ENCODE results near the gene LEMD2.

The LEMD2 gene

DNA sequence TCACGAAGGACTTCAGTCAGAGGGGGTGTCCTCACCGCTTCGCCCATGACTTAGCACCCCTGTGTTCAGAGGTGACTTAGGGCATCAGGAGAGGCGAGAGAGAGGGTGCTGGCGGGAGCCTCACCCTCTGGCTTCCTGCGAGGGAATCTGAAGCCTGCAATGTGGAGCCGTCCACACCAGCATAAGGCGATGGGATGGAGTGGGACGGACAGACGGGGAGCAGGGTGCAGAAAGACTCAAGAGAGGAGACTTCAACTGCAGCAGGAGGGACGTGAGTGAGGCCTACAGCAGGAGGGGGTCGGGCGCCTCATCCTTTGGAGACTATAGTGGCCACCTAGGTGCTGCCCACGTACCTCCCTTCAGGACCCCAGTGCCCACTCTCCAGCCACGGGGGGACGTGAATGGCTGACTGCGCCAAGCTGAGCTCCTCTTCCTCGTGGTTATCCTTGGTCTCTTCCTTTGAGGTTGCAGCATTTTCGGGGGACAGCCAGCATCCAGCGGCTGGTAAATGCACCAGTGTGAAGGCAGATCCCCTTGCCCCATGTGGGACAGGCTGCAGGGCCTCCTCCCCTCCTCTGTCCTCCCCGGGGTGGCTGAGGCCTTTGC, 41.8 kb upstream of the LEMD2 start:
- no peak for DNase-seq (ENCODE audit: extremely low read depth, insufficient read length)
- Histone ChIP-seq H3K36me3 (ENCODE audit: control insufficient read depth, insufficient read depth, low read length) (no peaks in the 10 kb centered on the region), H3K4me3 (replicated peaks; ENCODE audit: low read depth, low read length) (no peak overlapping the region), H3K27me3 (replicated peaks; ENCODE audit: control insufficient read depth, insufficient read depth, low read length) (no peaks in the 10 kb centered on the region; the same call in 1 of the 2 replicates)
- TF ChIP-seq, protein P1, sequence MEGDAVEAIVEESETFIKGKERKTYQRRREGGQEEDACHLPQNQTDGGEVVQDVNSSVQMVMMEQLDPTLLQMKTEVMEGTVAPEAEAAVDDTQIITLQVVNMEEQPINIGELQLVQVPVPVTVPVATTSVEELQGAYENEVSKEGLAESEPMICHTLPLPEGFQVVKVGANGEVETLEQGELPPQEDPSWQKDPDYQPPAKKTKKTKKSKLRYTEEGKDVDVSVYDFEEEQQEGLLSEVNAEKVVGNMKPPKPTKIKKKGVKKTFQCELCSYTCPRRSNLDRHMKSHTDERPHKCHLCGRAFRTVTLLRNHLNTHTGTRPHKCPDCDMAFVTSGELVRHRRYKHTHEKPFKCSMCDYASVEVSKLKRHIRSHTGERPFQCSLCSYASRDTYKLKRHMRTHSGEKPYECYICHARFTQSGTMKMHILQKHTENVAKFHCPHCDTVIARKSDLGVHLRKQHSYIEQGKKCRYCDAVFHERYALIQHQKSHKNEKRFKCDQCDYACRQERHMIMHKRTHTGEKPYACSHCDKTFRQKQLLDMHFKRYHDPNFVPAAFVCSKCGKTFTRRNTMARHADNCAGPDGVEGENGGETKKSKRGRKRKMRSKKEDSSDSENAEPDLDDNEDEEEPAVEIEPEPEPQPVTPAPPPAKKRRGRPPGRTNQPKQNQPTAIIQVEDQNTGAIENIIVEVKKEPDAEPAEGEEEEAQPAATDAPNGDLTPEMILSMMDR (IDR thresholded peaks at IDR 0.05; ENCODE audit: insufficient read depth, low read length, poor library complexity, severe bottlenecking), result no peak

DNA sequence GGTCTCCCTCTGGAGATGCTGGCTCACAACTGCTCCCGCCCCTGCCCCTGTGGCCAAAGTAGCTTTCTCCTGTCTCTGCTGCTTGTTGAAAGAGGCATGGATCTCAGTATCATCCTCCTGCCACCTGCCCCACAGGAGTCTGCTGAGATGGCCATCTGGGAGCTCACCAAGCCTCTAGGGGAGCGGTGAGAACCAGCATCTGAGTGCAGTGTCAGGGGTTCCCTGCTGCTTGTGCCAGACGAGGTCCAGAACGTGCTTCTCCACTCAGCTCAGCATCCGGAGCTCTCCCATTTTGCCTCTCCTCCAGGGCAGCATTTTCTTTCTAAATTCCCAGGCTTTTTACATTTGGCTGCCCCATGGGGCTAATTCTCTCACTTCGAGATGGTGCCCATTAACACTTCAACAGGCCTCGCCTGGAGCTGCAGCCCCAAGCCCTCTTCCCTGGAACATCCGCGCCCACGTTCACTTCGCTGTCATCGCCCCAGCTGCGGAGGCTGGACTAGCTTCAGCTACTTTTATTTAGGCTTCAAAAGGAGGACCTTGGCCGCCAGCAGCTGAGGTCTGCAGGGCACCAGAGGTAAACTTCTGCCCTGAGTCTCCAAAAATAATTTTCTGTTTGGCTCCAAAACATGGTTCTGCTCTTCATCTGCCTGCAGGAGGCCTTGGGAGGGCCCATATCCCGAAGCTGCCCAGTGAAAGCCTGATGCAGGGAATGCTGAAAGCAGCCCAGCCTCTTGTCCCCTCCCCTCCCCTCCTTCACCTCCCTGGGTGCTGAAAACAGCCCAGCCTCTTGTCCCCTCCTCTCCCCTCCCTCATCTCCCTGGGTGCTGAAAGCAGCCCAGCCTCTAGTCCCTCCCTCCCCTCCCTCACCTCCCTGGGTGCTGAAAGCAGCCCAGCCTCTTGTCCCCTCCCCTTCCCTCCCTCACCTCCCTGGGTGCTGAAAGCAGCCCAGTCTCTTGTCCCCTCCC, 40.1 kb upstream of the LEMD2 start:
- Histone ChIP-seq H3K27me3 (replicated peaks; ENCODE audit: control insufficient read depth, insufficient read depth, low read length) (no peaks in the 10 kb centered on the region; the same call in 1 of the 2 replicates), H3K36me3 (ENCODE audit: control insufficient read depth, insufficient read depth, low read length) (no peaks in the 10 kb centered on the region), H3K4me3 (replicated peaks; ENCODE audit: low read depth, low read length) (no peak overlapping the region)
- TF ChIP-seq, protein P1 (IDR thresholded peaks at IDR 0.05; ENCODE audit: insufficient read depth, low read length, poor library complexity, severe bottlenecking), result no peak
- no peak for DNase-seq (ENCODE audit: extremely low read depth, insufficient read length)

DNA sequence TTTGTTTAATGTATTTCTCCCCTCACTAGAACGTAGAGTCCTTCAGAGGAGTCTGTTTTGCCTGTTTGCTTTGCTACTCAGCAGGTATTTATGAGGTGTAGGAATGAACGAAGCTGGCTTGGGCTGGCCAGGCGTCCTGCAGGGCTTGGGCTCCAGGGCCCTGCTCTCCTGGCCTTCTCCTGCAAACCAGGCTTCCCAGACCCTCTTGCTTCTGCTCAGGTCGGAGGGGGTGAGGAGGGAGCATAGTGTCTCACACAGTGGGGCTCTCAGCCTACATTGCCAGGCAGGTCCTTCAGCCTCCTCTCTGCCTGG, 39.5 kb upstream of the LEMD2 start:
- TF ChIP-seq, protein P1 (IDR thresholded peaks at IDR 0.05; ENCODE audit: insufficient read depth, low read length, poor library complexity, severe bottlenecking), result no peak
- no peak overlapping the region for H3K4me3 ChIP-seq (replicated peaks; ENCODE audit: low read depth, low read length)
- no peaks in the 10 kb centered on the region for H3K36me3 ChIP-seq (ENCODE audit: control insufficient read depth, insufficient read depth, low read length)
- DNase-seq (ENCODE audit: extremely low read depth, insufficient read length), result no peak
- no peaks in the 10 kb centered on the region; the same call in 1 of the 2 replicates for H3K27me3 ChIP-seq (replicated peaks; ENCODE audit: control insufficient read depth, insufficient read depth, low read length)

DNA sequence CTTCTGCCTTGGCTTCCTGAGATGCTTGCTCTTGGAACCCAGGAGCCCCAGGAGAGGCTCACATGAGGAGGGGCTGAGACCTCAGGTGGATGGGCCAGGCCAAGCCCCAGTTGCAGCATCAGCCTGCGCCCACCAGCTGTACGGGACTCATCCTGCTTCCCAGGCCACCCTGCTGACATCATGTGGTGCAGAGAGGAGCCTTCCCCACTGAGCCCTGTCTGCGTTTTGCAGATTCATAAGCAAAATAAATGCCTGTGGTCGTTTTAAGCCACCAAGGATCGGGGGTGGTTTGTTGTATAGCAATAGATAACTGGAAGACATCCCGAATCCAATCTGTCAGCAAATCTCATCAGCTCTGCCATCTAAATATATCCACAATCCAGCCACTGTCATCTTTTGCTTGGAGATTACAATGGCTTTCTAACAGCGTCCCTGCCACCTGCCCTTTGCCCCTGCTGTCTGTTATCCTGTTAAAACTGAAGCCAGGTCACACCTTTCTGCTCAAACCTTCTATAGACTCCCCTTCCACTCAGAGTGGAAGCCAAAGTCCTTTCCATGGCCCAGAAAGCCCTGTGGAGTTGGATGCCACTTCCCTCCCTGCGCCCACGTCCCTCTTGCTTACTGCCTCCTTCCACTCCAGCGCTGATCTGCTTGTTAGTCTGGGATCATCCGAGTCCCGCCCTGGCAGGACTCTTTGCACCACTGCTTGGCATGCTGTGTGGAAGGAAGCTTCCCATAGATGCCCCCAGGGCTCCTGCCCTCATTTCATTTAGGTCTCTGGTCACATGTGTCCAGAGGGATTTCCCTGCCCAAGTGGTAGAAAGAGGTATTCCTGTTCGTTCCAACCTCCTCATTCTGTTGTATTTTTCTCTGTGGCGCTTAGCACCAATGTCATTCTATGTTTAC, 38.9 kb upstream of the LEMD2 start:
- Histone ChIP-seq H3K36me3 (ENCODE audit: control insufficient read depth, insufficient read depth, low read length) (no peaks in the 10 kb centered on the region), H3K4me3 (replicated peaks; ENCODE audit: low read depth, low read length) (no peak overlapping the region), H3K27me3 (replicated peaks; ENCODE audit: control insufficient read depth, insufficient read depth, low read length) (no peaks in the 10 kb centered on the region; the same call in 1 of the 2 replicates)
- TF ChIP-seq, protein P1 (IDR thresholded peaks at IDR 0.05; ENCODE audit: insufficient read depth, low read length, poor library complexity, severe bottlenecking), result no peak
- DNase-seq (ENCODE audit: extremely low read depth, insufficient read length), result no peak

DNA sequence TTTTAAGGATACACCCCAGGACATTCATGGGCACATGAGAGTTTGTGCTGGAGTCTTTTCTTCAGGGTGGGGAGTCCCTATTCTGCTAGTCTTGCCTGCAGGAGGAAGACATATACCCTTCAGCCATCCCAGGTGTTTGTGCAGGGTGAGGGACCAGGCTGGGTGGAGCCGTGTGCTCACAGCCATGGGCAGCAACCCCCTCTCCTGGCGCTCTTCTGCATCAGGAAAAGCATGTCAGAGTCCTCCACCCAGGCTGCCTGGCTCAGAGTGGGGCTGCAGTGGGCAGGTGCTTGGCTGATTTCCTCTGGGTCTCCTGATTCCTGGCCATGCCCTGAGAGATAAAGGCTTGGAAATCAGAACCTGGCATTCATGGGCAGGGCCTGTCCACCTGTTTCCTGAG, 37.6 kb upstream of the LEMD2 start:
- Histone ChIP-seq H3K27me3 (replicated peaks; ENCODE audit: control insufficient read depth, insufficient read depth, low read length) (no peaks in the 10 kb centered on the region; the same call in 1 of the 2 replicates), H3K4me3 (replicated peaks; ENCODE audit: low read depth, low read length) (no peak overlapping the region), H3K36me3 (ENCODE audit: control insufficient read depth, insufficient read depth, low read length) (no peaks in the 10 kb centered on the region)
- no peak for DNase-seq (ENCODE audit: extremely low read depth, insufficient read length)
- TF ChIP-seq, protein P1 (IDR thresholded peaks at IDR 0.05; ENCODE audit: insufficient read depth, low read length, poor library complexity, severe bottlenecking), result no peak

Data from GM06990 (cell line).